ENCODE results near the gene RIPK1.

GRCh38 chr6:3077430-3077829 is 9.1 kb downstream of the RIPK1 start:
- TF ChIP-seq CTCF (IDR thresholded peaks at IDR 0.05), result no peak
- TF ChIP-seq EZH2 (IDR thresholded peaks at IDR 0.05), result no peak
